ENCODE data around the gene STXBP3.
"Not testable (repeated sequence)": the region's sequence is repeated elsewhere in the genome, so short reads cannot be mapped to it uniquely, and the experiment has no call there.

STXBP3 gene, protein sequence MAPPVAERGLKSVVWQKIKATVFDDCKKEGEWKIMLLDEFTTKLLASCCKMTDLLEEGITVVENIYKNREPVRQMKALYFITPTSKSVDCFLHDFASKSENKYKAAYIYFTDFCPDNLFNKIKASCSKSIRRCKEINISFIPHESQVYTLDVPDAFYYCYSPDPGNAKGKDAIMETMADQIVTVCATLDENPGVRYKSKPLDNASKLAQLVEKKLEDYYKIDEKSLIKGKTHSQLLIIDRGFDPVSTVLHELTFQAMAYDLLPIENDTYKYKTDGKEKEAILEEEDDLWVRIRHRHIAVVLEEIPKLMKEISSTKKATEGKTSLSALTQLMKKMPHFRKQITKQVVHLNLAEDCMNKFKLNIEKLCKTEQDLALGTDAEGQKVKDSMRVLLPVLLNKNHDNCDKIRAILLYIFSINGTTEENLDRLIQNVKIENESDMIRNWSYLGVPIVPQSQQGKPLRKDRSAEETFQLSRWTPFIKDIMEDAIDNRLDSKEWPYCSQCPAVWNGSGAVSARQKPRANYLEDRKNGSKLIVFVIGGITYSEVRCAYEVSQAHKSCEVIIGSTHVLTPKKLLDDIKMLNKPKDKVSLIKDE

GRCh38 chr1:108746382-108747170 is at the start of gene STXBP3:
STXBP3 (plus strand) TSS chr1:108746674; CDS start chr1:108746738, 64 bp downstream.
- no peaks in the 10 kb centered on the region for H3K79me2 ChIP-seq
- H3K36me3 ChIP-seq (ENCODE audit: control insufficient read depth, insufficient read depth, low read length) = no peaks in the 10 kb centered on the region
- H3K9me3 ChIP-seq (ENCODE audit: control insufficient read depth, low read length) = no peaks in the 10 kb centered on the region
- no peak within 1 kb of the TSS for H3K9ac ChIP-seq
- peak within 1 kb of the TSS; percentile 84 for H3K27ac ChIP-seq
- peak within 1 kb of the TSS; percentile 82 for H3K4me2 ChIP-seq (ENCODE audit: low read length)
- TF ChIP-seq CTCF (IDR thresholded peaks at IDR 0.05) = peak; percentile 81
- no peaks in the 10 kb centered on the region for H3K4me1 ChIP-seq
- H3K4me3 ChIP-seq (ENCODE audit: low read depth, low read length) = peak within 1 kb of the TSS; percentile 97
- peak within 1 kb of the TSS; percentile 88 for H2AFZ ChIP-seq
- no peaks in the 10 kb centered on the region for H3K27me3 ChIP-seq (ENCODE audit: control insufficient read depth, insufficient read depth, low read length)

DNA sequence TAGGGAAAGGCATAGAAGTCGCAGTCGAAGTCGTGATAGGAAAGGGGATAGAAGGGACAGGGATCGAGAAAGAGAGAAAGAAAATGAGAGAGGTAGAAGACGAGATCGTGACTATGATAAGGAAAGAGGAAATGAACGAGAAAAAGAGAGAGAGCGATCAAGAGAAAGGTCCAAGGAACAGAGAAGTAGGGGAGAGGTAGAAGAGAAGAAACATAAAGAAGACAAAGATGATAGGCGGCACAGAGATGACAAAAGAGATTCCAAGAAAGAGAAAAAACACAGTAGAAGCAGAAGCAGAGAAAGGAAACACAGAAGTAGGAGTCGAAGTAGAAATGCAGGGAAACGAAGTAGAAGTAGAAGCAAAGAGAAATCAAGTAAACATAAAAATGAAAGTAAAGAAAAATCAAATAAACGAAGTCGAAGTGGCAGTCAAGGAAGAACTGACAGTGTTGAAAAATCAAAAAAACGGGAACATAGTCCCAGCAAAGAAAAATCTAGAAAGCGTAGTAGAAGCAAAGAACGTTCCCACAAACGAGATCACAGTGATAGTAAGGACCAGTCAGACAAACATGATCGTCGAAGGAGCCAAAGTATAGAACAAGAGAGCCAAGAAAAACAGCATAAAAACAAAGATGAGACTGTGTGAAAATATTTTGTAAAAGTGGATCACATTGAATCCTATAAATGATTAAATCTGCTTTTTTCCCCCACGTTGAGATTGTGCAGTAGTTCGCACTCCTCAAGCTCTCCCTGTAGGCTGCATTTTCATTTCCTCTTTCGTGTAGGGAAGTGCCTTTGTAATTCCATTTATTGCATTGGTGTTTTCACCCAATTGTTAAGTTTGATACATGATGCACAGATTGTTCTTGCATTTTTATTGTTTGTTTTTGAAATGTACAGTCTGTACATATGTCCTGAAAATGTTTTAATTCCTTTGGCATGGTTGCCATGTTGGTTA is 46.8 kb upstream of the STXBP3 start:
- Histone ChIP-seq H3K4me1 (no peaks in the 10 kb centered on the region), H3K9me3 (ENCODE audit: control insufficient read depth, low read length) (no peaks in the 10 kb centered on the region), H3K9ac (no peak overlapping the region), H2AFZ (no peak overlapping the region), H3K36me3 (ENCODE audit: control insufficient read depth, insufficient read depth, low read length) (no peaks in the 10 kb centered on the region), H3K4me3 (ENCODE audit: low read depth, low read length) (no peak overlapping the region), H3K27me3 (ENCODE audit: control insufficient read depth, insufficient read depth, low read length) (no peaks in the 10 kb centered on the region), H3K4me2 (ENCODE audit: low read length) (no peak overlapping the region), H3K79me2 (no peaks in the 10 kb centered on the region), H3K27ac (no peak overlapping the region)
- TF ChIP-seq CTCF (IDR thresholded peaks at IDR 0.05) = no peak

DNA sequence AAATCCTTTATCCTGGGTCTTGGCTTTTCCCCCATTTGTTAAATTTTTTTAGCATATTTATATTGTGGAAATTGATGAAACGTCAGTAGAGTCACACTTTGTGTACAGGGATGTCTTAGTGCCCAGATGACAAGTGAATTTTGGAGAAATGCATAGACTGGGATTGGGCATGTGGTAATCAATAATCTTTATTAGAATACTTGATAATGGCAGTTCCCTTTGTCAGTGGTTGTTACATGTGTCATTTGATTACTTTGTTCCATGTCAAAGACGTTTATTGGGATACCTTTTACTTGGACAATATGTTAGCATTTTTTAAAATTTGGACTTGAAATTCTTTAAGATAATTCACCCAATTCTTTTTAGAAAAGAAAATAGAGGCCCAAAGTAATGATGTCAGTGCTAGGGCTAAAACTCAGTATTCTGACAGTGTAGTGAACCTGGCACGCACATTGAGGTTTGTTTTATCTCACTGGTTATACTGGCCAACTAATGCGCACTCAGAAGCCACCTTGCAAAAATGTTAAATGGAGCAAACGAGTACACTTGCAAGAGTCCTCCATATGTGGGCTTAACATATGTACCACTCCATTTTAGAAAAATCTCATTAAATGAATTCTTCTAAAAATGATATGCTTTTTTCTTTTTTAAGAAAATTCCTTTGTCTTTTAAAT is 45.2 kb upstream of the STXBP3 start:
- Histone ChIP-seq H3K4me2 (ENCODE audit: low read length) (no peak overlapping the region), H3K9ac (no peak overlapping the region), H2AFZ (no peak overlapping the region), H3K4me3 (ENCODE audit: low read depth, low read length) (no peak overlapping the region), H3K4me1 (no peaks in the 10 kb centered on the region), H3K79me2 (no peaks in the 10 kb centered on the region), H3K27ac (no peak overlapping the region), H3K9me3 (ENCODE audit: control insufficient read depth, low read length) (no peaks in the 10 kb centered on the region), H3K27me3 (ENCODE audit: control insufficient read depth, insufficient read depth, low read length) (no peaks in the 10 kb centered on the region), H3K36me3 (ENCODE audit: control insufficient read depth, insufficient read depth, low read length) (no peaks in the 10 kb centered on the region)
- TF ChIP-seq CTCF (IDR thresholded peaks at IDR 0.05) = no peak

GRCh38 chr1:108702109-108702508 is 44.4 kb upstream of the STXBP3 start:
- H3K4me1 ChIP-seq; H3K27me3 ChIP-seq (ENCODE audit: control insufficient read depth, insufficient read depth, low read length); H3K4me3 ChIP-seq (ENCODE audit: low read depth, low read length); H2AFZ ChIP-seq; H3K9ac ChIP-seq; H3K4me2 ChIP-seq (ENCODE audit: low read length); H3K27ac ChIP-seq; H3K36me3 ChIP-seq (ENCODE audit: control insufficient read depth, insufficient read depth, low read length); H3K9me3 ChIP-seq (ENCODE audit: control insufficient read depth, low read length); H3K79me2 ChIP-seq: not testable (repeated sequence)
